ENCODE data around the gene UQCRH. TPM values are rescaled to one million over a fixed set of nuclear protein-coding genes. Genes with fewer than 3 reads are reported as not detected.

UQCRH gene
- total RNA-seq, 1 donor from 2014 or later, result 145 TPM

DNA sequence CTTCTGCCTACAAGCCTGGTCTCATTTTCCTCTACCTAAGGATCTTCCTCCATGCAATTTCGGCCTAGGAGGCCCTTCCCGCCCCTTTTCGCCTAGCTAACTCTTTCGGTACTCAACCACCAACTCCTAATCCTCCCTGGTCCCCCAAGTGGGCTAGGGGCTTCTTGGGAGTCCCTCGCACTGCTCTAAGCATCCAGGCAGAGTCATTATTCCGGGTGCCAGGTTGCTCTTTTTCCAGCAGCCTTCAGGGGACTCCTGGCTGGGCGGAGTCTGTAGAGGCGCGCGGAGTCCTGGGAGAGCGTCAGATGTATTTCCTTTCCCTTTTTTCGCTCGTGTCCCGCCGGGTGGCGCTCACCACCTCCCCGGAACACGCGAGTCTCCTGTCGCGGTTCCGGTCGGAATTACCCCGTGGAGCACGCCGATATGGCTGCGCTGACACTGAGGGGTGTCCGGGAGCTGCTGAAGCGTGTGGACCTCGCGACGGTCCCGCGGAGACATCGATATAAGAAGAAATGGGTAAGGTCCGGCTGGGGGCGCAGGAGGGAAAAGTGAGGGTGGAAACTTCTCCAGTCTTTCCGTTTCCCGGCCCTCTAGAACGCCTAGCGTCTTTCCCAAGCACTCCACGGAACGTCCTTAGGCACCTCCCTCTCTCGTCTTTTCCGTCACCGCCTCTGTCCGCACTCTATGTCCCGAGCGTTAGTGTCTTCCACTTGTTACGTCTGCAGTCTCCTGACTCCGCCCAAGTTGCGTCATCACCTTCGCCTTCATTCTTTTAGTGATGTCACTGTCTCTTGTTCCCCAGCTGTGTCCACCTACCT, 37.1 kb downstream of the UQCRH start, which contains the start of gene NSUN4:
Gene NSUN4 (plus strand): TSS at position 404 of the 818 bp plus-strand sequence. CDS start 20 bp downstream, at position 424.
- Histone ChIP-seq H3K4me3 (peak within 1 kb of the TSS; percentile 68), H3K36me3 (peaks cover 24% of the 10 kb centered on the region), H3K27ac (peak within 1 kb of the TSS; percentile 95), H3K4me1 (peaks cover 13% of the 10 kb centered on the region), H3K27me3 (no peaks in the 10 kb centered on the region), H3K9me3 (no peaks in the 10 kb centered on the region)
- ATAC-seq, result peak; percentile 97
- peak; percentile 96 for DNase-seq
- TF ChIP-seq, protein P1, sequence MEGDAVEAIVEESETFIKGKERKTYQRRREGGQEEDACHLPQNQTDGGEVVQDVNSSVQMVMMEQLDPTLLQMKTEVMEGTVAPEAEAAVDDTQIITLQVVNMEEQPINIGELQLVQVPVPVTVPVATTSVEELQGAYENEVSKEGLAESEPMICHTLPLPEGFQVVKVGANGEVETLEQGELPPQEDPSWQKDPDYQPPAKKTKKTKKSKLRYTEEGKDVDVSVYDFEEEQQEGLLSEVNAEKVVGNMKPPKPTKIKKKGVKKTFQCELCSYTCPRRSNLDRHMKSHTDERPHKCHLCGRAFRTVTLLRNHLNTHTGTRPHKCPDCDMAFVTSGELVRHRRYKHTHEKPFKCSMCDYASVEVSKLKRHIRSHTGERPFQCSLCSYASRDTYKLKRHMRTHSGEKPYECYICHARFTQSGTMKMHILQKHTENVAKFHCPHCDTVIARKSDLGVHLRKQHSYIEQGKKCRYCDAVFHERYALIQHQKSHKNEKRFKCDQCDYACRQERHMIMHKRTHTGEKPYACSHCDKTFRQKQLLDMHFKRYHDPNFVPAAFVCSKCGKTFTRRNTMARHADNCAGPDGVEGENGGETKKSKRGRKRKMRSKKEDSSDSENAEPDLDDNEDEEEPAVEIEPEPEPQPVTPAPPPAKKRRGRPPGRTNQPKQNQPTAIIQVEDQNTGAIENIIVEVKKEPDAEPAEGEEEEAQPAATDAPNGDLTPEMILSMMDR (IDR thresholded peaks at IDR 0.05), result peak; percentile 65
- intact Hi-C loops (cut with DNase I), result no loop called here

DNA sequence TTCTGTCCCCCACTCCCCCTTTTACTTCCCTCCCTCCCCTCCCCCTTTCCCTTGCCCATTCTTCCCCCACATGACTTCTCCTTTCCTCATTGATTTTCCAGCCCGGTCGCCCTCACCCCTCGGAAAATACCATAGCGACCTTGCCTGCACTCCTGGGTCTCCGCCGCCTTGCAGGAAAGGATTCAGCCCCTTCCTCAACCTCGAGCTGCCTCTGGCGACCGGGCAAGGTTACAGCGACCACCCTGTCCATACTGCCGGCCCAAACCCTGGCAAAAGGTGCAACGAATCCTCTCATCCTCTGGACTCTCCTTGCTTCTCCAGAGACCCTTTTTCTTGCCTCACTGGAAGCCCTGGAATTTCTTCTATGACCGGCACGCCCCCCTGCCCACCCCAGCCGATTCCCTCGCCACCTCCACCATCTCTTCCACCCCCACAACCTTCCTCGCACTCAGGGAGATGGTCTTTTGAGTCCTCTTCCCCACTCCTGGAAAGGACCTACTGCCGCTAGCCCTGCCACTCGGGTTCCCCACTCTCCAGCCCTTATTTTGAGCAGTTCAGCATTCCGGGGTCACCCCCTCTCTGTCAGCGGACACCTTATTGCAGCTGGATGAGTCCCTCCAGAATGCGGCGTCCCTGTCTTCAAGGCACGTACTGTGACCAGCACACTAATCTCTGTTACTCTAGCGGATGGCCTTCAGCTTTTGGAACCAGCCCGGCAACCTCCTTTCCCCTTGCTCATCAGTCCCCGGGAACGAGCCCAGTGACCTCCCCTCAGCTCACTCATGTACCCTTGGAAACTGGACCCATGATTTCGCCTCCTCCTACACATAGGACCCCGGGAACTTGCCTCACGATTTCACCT, 38.0 kb downstream of the UQCRH start:
- peak overlapping the region; percentile 95 for H3K27ac ChIP-seq
- TF ChIP-seq, protein P1 (IDR thresholded peaks at IDR 0.05), result no peak
- peaks cover 26% of the 10 kb centered on the region for H3K36me3 ChIP-seq
- H3K4me3 ChIP-seq, result peak overlapping the region; percentile 68
- no peaks in the 10 kb centered on the region for H3K9me3 ChIP-seq
- ATAC-seq (no peak), DNase-seq (peak; percentile 65)
- intact Hi-C loops (cut with DNase I), result no loop called here
- H3K27me3 ChIP-seq, result no peaks in the 10 kb centered on the region
- H3K4me1 ChIP-seq, result peaks cover 13% of the 10 kb centered on the region

DNA sequence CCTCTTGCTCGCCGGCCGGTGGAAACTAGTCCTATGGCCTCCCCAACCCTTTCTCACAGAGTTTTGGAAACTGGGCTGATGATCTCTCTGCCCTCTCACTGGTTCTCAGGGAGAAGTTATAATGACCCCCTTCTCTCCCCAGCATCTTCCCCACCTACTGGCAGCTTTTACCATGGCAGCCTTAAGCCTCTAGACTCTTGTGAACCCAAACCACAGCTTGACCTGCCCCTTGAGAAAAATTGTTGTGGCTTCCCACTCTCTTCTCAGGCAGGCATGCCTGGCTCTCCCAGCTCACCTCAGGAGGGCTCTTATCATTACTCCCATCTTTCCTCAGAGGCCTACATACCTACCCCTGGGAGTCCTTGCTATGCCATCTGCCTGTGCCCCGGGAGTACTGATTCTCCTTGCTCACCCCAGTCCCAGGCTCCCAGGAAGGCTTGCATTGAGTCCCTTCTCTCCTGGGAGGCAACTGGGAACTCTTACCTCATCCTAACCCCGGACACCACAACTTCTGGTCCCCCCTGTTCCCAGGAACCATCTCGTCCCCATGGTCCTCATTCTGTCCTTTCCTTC, 38.7 kb downstream of the UQCRH start:
- peaks cover 13% of the 10 kb centered on the region for H3K4me1 ChIP-seq
- no peak overlapping the region for H3K4me3 ChIP-seq
- ATAC-seq (no peak), DNase-seq (no peak)
- H3K27me3 ChIP-seq, result no peaks in the 10 kb centered on the region
- intact Hi-C loops (cut with DNase I), result no loop called here
- peaks cover 33% of the 10 kb centered on the region for H3K36me3 ChIP-seq
- no peaks in the 10 kb centered on the region for H3K9me3 ChIP-seq
- no peak overlapping the region for H3K27ac ChIP-seq
- TF ChIP-seq, protein P1 (IDR thresholded peaks at IDR 0.05), result peak; percentile 15

DNA sequence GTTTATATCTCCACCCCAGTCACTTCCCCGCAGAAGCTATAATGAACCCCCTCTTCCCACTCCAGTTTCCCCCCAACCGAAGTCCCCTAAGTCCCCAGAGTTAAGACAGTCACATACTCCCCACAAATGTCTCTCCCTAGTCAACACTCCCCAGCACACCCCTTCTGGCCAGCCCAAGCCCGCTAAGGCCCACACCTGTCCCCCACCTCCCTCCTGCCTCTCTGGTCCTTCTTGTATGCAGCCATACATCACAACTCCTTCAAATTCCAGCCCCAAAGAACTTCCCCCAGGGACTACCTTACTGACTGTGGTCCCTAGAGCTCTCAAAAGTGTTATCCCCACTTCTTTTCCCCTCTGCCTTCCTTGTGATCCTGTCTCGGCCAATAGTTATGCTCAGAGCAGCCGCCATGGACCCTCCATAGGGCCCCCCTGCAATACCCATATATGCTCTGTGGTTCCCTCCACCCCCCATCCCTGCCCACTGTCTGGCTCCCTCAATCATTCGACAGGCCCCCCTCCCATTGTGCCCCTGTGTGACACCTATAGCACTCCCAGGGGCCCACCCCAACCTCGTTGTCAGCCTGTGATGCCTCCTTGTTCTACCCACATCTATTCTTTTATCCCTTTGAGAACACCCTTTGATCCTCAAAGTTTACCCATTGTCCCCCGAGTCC, 39.3 kb downstream of the UQCRH start:
- intact Hi-C loops (cut with DNase I), result no loop called here

More for the DNA sequence above, 39.3 kb downstream of the UQCRH start:
- no peak overlapping the region for H3K27ac ChIP-seq
- no peaks in the 10 kb centered on the region for H3K27me3 ChIP-seq
- TF ChIP-seq, protein P1 (IDR thresholded peaks at IDR 0.05), result no peak
- ATAC-seq (no peak), DNase-seq (no peak)
- H3K4me1 ChIP-seq, result peaks cover 15% of the 10 kb centered on the region
- no peaks in the 10 kb centered on the region for H3K9me3 ChIP-seq
- no peak overlapping the region for H3K4me3 ChIP-seq
- H3K36me3 ChIP-seq, result peaks cover 40% of the 10 kb centered on the region

Data from upper lobe of right lung (tissue), 1 donor.